Chondrocyte (in vitro differentiated cells): ENCODE data around the gene ASIC1. TPM values are rescaled to one million over a fixed set of nuclear protein-coding genes. Genes with fewer than 3 reads are reported as not detected.
A peak's percentile ranks its signal among the peaks of the same experiment; 100 is the strongest.

Source experiments
- DNase-seq: peaks from one replicate; pipeline ENCODE4 v3.0.0; 2021; ENCODE audit warnings: mixed read lengths, low spot score
- H3K27ac Mint-ChIP-seq: one replicate; pipeline ENCODE4 v1.8.0; 2021; ENCODE audit warnings: mild to moderate bottlenecking, moderate library complexity, mixed read lengths; ENCODE audit not compliant: unreplicated experiment
- H3K27me3 Mint-ChIP-seq: 2 replicates; pipeline ENCODE4 v1.8.0; 2021; ENCODE audit warnings: low read depth, mixed read lengths
- H3K36me3 Mint-ChIP-seq: 2 replicates; pipeline ENCODE4 v1.8.0; 2021; ENCODE audit warnings: low read depth, mixed read lengths
- H3K4me1 Mint-ChIP-seq: 2 replicates; pipeline ENCODE4 v1.8.0; 2021; ENCODE audit warnings: low read depth, mild to moderate bottlenecking, mixed read lengths
- H3K4me3 Mint-ChIP-seq: one replicate; pipeline ENCODE4 v1.8.0; 2021; ENCODE audit warnings: mild to moderate bottlenecking, moderate library complexity, mixed read lengths; ENCODE audit not compliant: unreplicated experiment
- H3K9me3 Mint-ChIP-seq: 2 replicates; pipeline ENCODE4 v1.8.0; 2021; ENCODE audit warnings: low read depth, mixed read lengths
- CTCF ChIP-seq: fragments of 200-600 bp; sonication (generic); IDR thresholded peaks from 2 replicates; pipeline ENCODE4 v1.5.0; 2021; ENCODE audit warnings: antibody characterized with exemption, mild to moderate bottlenecking, moderate library complexity
- total RNA-seq: library from RNA; stranded (reverse); gene quantifications from 3 replicates; pipeline ENCODE4 v1.2.1, GENCODE V29; 2021

Gene ASIC1
- total RNA-seq, 1 donor from 2014 or later: 3.9 TPM

- no peak overlapping the region for H3K27ac Mint-ChIP-seq
- no peak for TF ChIP-seq CTCF
- no peak overlapping the region for H3K4me3 Mint-ChIP-seq
- H3K9me3 Mint-ChIP-seq: no peaks in the 10 kb centered on the region
- no peaks in the 10 kb centered on the region for H3K27me3 Mint-ChIP-seq
- H3K36me3 Mint-ChIP-seq: peaks cover 1% of the 10 kb centered on the region
- H3K4me1 Mint-ChIP-seq: peaks cover 22% of the 10 kb centered on the region
- no peak for DNase-seq
Measured at GRCh38 chr12:50017641-50018040, 39.8 kb upstream of the ASIC1 start.

DNA sequence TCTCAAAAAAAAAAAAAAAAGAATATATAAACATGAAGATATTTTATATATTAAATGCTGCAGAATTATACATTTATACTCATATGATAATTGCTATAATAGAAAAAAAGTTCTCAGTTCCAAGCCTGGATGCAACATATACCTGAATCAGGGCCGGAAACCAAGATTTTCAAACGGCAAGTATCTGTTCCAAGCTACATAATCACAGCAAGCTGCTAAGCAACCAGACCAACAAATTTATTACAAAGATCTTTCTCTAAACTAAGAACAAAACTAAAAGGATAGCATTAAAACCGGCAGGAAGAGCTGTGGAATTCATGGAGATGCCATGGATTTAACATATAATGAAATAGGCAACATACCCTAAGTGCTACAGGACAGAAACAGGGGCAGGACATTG, 39.2 kb upstream of the ASIC1 start:
- peaks cover 24% of the 10 kb centered on the region for H3K4me1 Mint-ChIP-seq
- H3K9me3 Mint-ChIP-seq: no peaks in the 10 kb centered on the region
- H3K27ac Mint-ChIP-seq: no peak overlapping the region
- H3K27me3 Mint-ChIP-seq: no peaks in the 10 kb centered on the region
- DNase-seq: no peak
- TF ChIP-seq CTCF: no peak
- H3K4me3 Mint-ChIP-seq: no peak overlapping the region
- H3K36me3 Mint-ChIP-seq: peaks cover 1% of the 10 kb centered on the region

DNA sequence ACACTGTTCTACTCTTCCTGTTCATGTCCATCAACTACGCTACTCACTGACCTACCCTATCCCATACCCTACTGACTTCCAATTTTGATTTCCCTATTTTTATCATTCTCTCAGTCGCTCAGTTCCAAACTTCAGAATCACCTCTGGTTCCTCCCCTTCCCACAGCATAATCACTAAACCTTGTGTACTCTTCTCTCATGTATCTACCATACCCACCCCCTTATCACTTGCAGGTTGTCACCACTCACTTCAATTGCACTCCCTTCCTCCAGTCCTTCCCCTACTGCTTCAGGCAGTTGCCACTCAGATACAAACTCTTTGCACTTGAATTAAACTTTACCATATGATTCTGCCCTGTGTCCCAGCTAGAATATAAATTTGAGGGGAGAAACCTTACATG, 38.4 kb upstream of the ASIC1 start:
- DNase-seq: no peak
- Mint-ChIP-seq H3K4me1 (peaks cover 30% of the 10 kb centered on the region), H3K27ac (no peak overlapping the region), H3K4me3 (no peak overlapping the region), H3K9me3 (no peaks in the 10 kb centered on the region), H3K27me3 (no peaks in the 10 kb centered on the region), H3K36me3 (no peaks in the 10 kb centered on the region)
- TF ChIP-seq CTCF: no peak

- Mint-ChIP-seq H3K36me3 (no peaks in the 10 kb centered on the region), H3K9me3 (no peaks in the 10 kb centered on the region), H3K27ac (no peak overlapping the region), H3K27me3 (no peaks in the 10 kb centered on the region), H3K4me3 (no peak overlapping the region), H3K4me1 (peaks cover 36% of the 10 kb centered on the region)
- DNase-seq: no peak
- no peak for TF ChIP-seq CTCF
Measured at GRCh38 chr12:50019524-50019923, 37.9 kb upstream of the ASIC1 start.

DNA sequence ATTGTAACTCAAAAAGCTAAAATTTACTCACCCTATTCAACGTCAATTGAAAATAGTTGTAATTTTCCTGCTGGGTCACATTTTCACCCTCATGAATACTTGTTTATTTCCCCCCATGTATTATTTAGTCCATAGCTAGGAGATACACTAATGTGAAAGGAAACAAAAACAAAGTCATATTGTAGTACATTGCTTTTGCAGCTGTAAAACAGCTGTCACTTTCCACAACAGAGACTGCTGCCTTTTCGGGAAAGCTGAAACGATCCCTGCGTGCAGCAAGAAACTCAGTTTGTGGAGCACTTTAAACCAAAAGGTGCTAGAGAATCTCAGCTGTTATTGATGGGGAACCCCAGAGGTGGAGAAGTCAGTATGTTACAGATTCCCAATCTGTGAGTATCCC, 36.4 kb upstream of the ASIC1 start:
- no peaks in the 10 kb centered on the region for H3K9me3 Mint-ChIP-seq
- no peaks in the 10 kb centered on the region for H3K36me3 Mint-ChIP-seq
- peaks cover 44% of the 10 kb centered on the region for H3K4me1 Mint-ChIP-seq
- no peaks in the 10 kb centered on the region for H3K27me3 Mint-ChIP-seq
- peak overlapping the region; percentile 25 for H3K27ac Mint-ChIP-seq
- DNase-seq: no peak
- H3K4me3 Mint-ChIP-seq: no peak overlapping the region
- no peak for TF ChIP-seq CTCF
